ENCODE measurements around the gene IPO7.
"Not testable (repeated sequence)": the region's sequence is repeated elsewhere in the genome, so short reads cannot be mapped to it uniquely, and the experiment has no call there.

IPO7 gene

DNA sequence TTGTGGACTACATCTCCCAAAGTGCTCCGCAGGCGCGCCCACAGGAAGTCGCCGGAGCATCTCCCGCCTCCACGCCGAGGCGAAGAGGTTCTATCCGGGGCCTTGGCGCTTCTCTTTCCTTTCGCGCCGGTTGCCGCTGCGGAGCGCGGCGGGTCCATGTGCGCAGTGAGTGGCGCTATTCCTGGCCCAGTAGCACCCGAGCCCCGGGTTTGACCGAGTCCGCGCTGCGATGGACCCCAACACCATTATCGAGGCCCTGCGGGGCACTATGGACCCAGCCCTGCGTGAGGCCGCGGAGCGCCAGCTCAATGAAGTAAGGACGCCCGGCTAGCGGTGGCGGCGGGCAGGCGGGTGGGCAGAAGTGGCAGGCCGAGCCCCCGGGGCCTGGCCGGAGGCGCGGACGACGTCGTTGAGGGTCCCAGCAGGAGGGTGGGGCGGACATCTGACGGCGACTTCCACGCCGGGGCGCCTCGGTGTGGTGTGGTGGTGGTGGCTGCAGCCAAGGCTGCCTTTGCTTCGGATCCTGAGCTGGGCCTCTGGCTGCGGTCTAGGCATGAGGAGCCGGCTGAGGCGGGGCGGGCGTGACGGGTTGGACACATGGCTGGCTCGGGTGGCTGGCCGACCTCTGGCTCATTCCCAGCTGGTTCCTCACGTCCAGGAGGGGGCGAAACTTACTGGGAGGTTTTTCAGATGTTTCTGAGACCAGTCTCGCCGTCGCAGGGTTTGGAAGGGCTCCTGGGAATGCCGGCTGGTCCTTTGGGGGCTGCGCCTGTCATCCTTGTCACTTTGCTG lies at the start of gene IPO7:
IPO7 (plus strand) TSS at position 118 of the 792 bp plus-strand sequence; CDS start at position 230, 112 bp downstream.
- peak; percentile 58 for DNase-seq

DNA sequence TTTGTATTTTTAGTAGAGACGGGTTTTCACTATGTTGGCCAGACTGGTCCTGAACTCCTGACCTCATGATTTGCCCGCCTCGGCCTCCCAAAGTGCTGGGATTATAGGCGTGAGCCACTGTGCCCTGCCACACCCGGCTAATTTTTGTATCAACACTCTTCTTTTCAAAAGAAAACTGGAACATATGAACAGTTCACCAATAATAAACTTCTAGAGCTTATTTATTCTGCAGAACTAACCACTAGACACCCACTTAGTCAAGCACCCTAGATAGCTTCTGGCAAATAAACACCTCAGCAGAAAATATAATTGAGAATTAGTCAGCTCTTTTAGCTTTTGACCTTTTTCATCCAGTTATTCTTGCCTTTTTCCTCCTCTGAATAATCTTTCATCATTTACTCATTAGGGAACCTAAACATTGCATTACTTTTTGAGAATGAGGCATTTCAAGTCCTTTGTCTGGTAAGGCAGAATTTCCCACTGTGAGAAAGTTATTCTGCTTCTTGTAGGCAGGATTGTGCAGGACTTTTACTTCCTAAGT lies 42.7 kb upstream of the IPO7 start:
- no peak for DNase-seq

DNA sequence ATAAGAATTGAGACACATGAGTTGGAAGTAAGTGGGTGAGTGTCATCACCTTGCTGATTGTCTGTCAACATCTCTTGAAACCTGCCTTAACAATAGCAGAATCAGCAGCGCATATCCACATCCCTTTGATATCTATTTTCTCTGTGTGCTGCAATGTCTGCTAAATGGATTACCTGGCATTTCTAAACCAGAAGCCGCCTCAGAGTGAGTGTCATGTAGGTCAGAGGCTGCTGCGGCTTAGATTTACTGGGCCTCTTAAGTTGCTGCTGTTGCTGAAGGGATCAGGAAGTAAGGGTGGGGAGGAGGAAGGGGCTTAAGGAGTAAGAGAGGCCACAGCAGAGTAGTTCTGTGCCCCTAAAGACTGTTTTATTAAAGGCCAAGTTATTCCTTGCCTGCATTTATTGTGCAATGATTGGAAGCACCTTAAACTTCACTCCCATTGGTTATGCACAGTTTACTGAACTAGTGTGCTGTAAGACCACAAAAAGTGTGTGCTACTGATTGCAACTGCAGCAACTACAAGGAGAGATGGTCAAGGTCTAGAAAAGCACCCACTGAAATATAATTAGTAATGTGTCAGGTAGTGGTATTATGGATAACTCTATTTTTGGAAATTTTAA lies 40.3 kb upstream of the IPO7 start:
- DNase-seq, result peak; percentile 19

DNA sequence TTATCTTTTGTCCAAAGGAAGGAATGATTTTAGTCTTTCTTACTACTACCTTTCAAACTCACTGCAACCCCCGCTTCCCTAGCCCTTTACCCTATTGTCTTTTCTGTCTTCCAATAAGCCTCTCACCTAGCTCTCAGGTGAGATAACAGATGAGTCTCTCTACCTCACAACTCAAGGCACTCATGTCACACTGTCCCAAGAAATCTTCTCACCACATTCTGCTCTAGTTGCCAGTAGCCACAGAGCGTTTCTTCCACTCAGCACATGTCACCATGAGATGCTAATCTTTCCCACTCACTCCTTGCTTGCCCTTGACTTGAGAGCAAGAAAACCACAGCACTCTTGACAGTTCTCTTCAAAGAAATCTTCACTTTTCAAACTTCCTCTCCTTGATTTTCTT lies 37.4 kb upstream of the IPO7 start:
- no peak for DNase-seq

DNA sequence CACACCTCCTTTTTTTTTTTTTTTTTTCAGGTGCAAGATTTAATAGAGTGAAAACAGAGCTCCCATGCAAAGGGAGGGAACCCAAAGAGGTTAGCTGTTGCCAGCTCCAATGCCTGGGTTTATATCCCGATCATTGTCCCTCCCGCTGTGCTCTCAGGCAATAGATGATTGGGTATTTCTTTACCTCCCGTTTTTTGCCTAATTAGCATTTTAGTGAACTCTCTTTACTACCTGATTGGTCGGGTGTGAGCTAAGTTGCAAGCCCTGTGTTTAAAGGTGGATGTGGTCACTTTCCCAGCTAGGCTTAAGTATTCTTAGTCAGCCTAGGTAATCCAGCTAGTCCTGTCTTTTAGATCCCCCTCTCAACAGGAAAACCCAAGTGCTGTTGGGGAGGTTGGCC lies 36.7 kb upstream of the IPO7 start:
- DNase-seq, result not testable (repeated sequence)

DNA sequence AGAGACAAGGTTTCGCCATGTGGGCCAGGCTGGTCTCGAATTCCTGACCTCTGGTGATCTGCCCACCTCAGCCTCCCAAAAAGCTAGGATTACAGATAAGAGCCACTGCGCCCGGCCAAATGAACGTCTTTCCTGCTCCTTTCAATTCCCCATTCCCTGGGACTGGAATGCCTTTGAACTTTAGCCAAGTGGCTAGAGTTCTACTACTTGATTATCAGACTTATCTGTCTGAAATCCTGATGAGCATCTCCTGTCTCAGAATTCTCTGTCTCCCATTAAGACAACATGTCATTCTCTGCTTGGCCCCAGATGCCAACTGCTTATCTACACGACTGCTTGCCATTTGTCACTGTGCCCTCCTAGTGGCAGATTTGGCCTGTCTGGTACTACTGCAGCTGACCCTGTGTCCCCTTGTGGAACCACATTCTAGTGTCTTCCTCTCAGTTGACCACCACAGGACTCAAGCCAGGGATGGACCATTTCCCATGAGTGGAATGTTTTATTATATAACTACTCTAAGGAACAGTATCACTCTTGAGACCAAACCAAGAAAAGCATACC lies 33.1 kb upstream of the IPO7 start:
- DNase-seq, result no peak

DNA sequence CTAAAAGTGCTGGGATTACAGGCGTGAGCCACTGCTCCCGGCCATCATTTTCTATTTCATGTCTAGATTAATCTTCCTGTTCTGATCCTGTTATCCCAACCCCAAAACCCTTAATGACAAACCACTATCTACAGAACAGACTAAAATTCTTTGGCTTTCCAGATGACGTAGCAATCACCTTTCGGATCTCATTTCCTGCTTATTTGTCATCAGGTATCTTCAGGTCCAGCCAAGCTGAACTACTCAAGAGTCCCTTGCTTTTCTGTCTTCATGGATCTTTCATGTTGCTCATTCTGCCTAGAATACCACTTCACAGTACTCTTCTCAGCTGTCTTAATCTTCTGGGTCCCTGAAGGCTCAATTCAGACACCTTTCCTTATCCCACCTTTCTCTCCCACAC lies 27.4 kb upstream of the IPO7 start:
- DNase-seq, result no peak

DNA sequence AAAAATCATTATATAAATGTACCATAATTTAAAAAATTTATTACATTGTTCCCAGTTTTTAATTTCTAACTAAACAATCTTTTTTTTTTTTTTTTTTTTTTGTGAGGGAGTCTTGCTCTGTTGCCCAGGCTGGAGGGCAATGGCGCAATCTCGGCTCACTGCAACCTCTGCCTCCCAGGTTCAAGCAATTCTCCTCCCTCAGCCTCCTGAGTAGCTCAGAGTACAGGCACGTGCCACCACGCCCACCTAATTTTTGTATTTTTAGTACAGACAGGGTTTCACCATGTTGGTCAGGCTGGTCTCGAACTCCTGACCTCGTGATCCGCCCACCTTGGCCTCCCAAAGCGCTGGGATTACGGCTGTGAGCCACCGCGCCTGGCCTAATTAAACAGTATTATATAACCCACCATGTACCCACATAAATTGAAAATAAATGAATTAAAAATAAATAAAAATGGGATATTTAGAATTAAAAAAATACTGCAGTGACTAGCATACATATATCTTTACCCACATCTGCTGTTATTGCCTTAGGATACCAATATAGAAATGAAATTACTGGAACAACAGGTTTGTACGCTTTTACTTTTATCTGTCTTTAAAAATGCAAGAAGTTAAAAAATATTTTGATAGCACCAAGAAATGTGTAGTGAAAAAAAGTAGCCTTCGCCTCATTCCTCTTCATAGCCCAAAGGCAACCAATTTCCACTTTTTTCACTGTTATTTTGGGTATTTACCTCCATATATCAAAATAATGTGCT lies 23.4 kb upstream of the IPO7 start:
- DNase-seq, result not testable (repeated sequence)

DNA sequence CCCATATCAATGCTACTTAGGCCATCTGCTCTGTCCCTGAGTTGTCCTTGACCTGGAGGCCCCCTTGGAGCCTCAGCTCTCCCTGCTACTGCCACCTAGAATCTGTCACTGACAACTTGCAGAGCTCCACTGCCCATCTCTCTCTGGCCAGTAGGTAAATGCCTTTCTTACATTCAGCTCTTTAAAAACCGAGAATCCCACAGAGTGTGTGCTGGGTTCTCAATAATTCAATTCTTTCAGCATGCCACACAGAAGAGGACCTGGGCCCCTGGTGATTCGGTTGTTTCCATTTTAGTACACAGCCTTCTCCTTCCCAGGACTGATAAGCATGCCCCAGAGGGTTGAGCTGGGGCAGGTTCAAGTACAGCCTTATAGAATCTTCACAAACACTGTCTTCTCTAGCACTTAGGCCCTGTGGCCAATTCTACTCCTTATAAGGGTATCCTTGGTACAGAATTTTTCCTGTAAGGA lies 22.0 kb upstream of the IPO7 start:
- no peak for DNase-seq

DNA sequence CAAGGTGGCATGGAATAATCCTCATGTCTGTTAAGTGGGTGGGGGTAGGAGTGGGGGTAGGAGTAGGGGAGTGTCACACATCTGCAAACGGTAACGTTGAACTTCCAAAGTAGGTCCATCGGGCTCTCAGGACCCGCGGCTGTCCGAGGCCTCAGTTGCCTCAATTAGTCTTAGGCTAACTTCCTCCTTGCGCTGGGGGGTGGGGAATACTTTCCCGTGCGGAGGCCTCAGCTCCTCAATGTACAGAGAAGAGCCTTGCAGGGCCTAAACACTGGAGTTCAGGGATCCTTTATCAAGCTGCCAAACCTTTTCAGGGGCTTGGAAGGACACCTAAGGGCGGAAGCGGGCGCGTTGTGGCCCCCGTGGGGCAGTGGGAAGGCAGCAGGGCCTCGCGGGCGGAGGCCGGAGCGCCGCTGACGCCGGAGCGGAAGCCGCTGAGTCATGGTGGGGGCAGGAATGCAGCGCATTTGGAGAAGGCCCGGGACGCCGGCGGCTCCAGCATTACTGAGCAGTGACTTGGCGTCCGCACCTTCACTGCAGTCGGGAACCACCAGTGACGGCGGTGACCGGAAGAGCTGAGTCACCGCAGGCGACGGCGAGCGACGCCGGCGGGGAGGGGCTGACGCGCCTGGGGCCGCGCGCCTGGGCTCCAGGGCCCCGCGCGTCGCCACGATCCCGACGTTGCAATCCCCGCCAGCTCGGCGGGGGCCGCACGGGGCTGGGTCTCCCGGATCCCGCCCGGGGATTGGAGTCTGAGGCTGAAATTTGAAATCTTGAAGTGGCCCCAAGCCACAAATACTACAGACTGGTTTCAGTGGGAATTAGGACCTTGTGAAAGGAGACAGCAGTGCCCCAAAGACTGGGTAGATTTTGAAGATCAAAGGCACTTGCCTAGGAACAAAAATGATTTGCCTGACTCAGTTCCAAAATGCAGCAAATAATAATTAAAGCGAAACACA lies 20.2 kb upstream of the IPO7 start:
- DNase-seq, result peak; percentile 20

DNA sequence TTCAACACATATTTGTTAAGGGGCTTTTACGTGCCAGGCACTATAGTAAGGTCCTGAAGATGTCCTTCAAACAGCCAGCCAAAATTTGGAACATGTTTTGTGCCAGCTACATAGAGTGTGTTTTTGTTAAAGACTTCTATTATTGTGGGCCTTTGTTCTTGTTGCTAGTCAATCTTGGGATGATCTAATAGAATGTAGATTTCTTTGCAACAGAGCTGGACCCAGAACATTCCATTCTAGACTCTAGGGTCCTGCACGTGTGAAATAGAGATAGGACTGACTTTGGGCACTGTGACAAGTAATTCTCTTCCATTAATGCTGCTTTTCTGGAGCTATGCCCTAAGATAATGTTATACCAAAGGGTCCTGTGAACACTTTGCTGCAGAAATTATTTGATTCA lies 16.9 kb upstream of the IPO7 start:
- DNase-seq, result no peak

DNA sequence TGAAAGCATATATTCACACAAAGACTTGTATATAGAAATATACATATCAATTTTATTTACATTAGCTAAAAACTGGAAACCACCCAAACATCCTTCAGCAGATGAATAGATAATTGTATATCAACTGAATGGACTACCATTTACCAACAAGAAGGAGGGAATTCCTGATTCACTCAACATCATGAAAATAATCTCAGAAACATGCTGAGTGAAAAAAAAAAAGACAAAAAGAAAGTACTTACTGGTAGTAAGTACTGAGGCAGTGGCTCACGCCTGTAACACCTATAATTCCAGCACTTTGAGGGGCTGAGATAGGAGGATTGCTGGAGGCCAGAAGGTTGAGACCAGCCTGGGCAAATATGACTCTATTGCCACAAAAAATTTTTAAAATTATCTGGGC lies 7.4 kb upstream of the IPO7 start:
- DNase-seq, result no peak

DNA sequence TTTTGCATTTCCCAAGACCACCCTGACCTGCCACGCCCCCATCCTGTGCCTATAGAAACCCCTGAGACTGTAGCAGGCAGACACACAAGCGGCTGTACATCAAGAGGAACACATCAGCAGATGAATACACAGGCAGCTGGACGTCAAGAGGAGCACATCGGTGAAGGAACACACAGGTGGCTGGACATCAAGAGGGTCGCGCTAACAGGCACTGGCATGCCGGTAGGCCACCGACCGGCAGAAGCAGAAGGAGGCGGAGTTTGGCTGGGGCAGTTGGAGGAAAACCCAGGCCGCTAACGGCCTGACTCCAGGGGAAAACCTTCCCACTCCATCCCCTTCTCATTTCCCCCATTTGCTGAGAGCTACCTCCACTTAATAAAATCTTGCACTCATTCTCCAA lies 5.4 kb upstream of the IPO7 start:
- no peak for DNase-seq

DNA sequence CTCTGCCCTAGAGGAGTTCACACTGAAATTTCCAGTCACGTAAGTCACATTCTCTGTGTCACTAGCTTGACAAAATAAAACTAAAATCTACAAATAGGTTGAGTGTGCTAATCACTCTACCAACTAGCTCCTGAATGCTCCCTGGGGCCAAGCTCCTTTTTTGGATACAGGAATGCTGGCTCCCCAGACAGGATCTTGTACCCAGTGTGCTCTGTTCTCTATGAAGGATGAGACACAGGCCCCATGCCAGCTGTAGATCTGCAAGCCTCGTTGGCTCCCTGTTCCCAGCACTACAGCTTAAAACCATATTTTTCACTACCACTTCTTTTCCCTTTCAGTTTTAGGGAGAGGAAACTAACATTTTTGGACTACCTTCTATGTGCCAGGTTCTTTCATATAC lies 3.7 kb upstream of the IPO7 start:
- no peak for DNase-seq

DNA sequence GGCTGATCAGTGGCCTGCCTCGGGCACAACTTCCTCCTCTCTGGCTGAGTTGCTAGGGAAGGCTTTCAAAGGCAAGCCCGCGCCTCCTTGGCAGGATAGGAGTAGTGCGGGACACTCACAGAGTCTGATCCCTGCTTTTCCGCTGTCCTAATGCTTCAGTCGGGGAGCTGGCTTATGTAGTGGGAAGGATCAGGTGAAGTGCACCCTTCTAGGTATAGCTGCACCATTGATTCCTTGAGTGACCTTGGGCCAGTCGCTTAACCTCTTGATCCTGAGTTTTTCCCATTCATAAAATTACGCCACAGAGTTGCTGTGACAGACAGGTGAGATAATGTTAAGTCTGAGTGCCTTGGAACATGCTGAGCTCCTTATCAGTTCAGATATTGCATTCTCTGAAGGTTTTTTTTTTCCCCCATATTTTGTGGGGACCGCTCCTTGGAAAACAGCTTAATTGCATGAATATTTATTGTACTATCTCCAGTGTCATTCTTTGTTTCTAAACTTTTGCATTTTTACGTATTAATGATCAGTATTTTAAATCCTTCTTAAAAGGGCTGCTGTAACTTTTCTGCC lies 961 bp downstream of the IPO7 start:
- DNase-seq, result no peak

DNA sequence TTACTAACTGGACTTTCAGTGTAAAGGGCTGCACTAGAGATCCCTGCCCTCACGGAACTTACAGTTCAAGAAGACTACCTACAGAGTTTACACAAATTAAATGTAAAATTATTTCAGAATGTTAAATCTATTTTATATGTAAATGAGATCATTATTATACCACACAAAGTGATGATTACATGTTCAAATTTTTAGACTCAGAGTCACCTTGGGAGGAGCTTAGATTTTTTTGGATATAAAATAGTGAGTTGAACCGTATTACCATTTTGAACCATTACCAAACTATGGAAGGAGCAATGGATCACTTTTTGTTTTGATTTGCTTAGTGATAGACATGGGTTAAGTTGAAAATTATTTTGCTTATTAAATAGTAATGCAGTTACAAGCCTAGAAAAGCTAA lies 1.6 kb downstream of the IPO7 start:
- no peak for DNase-seq

DNA sequence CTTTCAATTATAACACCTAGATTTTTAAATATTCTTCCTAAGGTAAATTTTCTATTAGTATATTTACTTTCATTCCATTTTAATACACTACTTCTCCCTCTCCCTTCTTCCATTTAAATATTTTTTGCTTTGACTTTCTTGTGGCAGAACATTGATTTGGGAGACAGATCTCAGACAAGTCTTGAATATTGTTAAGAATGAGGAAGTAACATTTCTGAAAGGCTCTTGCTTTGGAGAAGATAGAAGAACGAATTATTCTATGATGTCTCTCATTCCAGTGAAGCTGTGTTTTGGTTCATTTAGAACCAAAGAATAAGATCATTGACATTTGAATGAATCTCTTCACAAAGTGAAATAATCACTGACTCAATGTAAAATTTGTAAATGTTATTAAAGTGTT lies 2.4 kb downstream of the IPO7 start:
- no peak for DNase-seq

DNA sequence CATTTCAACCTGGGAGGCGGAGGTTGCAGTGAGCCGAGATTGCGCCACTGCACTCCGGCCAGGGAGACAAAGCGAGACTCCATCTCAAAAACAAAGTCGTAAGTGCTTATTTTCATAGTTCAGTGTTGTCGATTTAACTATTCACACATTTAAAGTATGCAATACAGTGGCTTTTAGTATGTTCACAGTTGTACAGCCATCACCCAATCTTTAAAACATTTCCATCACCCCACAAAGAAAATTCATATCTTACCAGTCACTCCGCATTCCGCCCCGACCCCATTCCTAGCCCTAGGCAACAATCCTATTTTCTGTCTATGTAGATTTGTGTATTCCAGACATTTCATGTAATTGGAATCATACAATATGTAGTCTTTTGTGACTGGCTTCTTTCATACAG lies 11.9 kb downstream of the IPO7 start:
- no peak for DNase-seq

DNA sequence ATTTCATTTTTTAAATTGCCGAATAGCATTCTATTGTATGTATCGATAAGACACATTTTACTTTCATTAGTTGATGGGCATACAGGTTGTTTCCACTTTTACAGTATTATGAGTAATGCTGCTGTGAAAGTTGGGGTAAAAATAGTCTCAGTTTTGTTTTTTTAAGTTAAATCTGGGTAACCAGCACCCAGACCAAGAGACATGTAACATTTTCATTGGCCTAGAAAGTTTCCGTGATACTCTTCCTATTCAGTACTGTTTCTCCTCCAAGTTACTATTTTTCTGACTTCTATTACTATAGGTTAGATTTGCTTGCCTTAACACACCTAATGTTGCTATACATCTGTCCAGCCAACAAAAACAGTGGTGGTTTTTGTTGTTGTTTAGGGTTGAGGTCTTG lies 12.3 kb downstream of the IPO7 start:
- no peak for DNase-seq

DNA sequence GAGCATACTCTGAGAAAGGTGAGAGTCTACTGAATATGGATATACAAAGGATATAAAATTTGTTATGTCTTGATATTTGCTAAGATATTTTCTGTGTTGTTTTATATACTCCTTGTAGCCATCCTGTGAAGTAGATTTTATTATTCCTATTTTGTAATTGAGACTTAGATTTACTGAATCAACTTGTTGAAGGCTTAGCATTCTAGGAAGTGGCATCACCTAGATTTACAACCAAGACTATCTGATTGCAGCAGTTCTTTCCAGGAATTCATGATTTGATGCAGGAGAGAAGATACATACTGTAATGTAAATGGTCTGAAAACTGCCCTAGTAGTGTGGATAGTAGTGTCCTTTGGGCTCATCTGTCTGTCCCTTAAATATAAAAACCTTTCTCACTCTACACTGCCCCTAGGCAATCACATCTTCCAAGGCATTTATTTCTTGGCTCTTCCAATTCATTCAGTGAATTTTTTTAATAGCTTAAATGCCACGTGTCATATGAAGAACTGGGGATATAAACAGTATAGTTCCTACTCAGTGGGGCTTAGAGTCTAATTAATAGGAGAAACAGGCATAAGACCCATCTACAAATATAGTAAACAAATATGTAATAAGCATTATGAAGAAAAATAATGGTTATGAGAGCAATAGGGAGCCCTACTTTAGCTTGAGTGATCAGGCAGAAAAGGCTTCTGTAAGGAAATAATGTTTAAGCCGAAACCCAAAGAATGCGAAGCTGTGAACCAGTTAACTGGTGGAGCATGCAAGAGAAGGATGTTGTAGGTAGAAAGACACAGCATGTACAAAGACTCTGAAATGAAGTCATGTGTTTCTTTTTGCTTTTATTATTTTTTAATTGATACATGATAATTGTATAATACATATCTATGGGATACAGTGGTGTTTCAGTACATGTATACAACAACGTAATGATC lies 13.6 kb downstream of the IPO7 start:
- DNase-seq, result no peak

DNA sequence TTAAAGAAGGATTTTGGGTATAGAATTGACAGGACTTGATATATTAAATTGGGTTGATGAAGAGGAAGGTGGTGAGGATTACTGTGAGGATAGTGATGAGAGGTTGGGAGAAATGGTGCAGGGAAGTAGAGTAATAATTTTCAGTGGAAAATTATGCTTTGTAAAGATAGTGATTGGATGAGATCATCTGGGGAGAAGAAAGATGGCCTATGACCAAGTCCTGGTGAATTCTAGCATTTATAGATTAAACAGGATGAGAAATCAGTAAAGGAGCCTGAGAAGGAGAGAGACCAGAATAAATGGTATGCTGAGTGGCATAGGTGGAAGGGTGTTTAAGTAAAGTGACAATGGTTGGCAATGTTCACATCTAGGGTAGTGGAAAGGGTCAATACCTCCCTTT lies 15.0 kb downstream of the IPO7 start:
- DNase-seq, result no peak

Data from NCI-H187 treated with DMSO at 0.1 percent for 48 hours (cell line).